ENCODE measurements around the gene PRSS12. TPM values are rescaled to one million over a fixed set of nuclear protein-coding genes. Genes with fewer than 3 reads are reported as not detected.

The PRSS12 gene
- total RNA-seq, 6 experiments from 2014 or later: 56.6 to 88.0 (median 79.9) TPM

DNA sequence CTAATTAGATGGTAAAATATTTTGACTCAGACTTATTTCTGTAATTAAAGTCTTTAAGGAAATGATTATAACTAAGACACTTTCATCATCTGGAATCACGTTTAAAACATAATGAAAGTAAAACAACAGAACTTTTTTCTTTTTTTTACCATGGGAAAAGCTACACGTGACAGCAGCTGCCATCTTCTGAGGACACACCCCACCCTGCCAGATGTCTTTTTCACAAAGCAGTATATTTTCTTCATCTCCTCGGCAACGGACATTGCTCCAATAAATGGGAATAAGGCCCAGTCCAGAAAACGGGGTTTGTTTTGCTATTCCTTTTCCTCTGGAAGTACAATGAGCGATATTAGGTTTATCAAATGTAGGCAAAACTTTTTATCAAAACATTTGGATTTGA lies 17.5 kb downstream of the PRSS12 start:
- Mint-ChIP-seq H3K4me1 (ENCODE audit: low read depth) (peaks cover 51% of the 10 kb centered on the region), H3K36me3 (ENCODE audit: low read depth) (peaks cover 45% of the 10 kb centered on the region), H3K9me3 (no peaks in the 10 kb centered on the region), H3K27ac (no peak overlapping the region), H3K4me3 (no peak overlapping the region), H3K27me3 (ENCODE audit: insufficient read depth) (no peaks in the 10 kb centered on the region)
- DNase-seq: no peak
- TF ChIP-seq, protein P1, sequence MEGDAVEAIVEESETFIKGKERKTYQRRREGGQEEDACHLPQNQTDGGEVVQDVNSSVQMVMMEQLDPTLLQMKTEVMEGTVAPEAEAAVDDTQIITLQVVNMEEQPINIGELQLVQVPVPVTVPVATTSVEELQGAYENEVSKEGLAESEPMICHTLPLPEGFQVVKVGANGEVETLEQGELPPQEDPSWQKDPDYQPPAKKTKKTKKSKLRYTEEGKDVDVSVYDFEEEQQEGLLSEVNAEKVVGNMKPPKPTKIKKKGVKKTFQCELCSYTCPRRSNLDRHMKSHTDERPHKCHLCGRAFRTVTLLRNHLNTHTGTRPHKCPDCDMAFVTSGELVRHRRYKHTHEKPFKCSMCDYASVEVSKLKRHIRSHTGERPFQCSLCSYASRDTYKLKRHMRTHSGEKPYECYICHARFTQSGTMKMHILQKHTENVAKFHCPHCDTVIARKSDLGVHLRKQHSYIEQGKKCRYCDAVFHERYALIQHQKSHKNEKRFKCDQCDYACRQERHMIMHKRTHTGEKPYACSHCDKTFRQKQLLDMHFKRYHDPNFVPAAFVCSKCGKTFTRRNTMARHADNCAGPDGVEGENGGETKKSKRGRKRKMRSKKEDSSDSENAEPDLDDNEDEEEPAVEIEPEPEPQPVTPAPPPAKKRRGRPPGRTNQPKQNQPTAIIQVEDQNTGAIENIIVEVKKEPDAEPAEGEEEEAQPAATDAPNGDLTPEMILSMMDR (IDR thresholded peaks at IDR 0.05): no peak

DNA sequence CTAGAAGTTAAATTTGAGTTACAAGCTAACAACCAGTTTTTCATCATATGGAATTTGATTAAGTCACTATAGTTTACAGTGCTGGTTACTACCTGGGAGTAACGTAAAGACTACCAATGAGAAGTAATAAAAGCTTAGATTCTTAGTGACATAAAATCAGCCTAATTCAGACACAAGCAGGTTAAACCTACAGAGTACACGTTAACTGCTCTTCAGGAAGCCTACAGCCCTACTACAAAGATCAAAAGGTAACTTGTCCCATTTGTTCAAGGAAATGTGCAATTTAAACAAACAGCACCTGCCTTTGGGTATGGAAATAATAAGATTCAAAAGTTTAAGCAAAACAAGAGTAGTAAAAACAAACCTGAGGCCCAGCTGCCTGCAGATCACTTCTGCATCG lies 21.5 kb downstream of the PRSS12 start:
- Mint-ChIP-seq H3K27me3 (ENCODE audit: insufficient read depth) (no peaks in the 10 kb centered on the region), H3K9me3 (no peaks in the 10 kb centered on the region), H3K27ac (no peak overlapping the region), H3K36me3 (ENCODE audit: low read depth) (peaks cover 51% of the 10 kb centered on the region), H3K4me3 (no peak overlapping the region), H3K4me1 (ENCODE audit: low read depth) (peaks cover 38% of the 10 kb centered on the region)
- DNase-seq: no peak
- TF ChIP-seq, protein P1 (IDR thresholded peaks at IDR 0.05): no peak

DNA sequence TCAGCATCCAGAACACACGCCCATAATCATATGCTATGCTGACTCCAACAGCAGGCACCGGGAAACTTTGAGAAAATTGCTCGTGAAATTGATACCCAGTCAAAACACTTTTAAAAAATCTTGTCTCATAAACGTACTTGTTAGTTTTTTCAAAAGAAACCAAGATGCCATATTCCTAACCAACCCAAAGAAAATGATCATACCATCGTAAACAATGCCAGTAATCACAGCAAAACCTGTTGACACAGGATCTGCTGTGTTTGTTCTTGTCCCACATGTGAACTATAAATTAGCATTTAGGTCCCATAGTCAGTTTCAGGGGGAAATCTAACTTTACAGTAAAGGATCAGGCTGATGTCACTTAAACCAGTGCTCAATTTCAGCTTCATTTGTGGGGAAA lies 23.0 kb downstream of the PRSS12 start:
- Mint-ChIP-seq H3K27me3 (ENCODE audit: insufficient read depth) (no peaks in the 10 kb centered on the region), H3K36me3 (ENCODE audit: low read depth) (peaks cover 41% of the 10 kb centered on the region), H3K27ac (no peak overlapping the region), H3K4me3 (no peak overlapping the region), H3K4me1 (ENCODE audit: low read depth) (peaks cover 39% of the 10 kb centered on the region), H3K9me3 (no peaks in the 10 kb centered on the region)
- no peak for DNase-seq
- TF ChIP-seq, protein P1 (IDR thresholded peaks at IDR 0.05): no peak

DNA sequence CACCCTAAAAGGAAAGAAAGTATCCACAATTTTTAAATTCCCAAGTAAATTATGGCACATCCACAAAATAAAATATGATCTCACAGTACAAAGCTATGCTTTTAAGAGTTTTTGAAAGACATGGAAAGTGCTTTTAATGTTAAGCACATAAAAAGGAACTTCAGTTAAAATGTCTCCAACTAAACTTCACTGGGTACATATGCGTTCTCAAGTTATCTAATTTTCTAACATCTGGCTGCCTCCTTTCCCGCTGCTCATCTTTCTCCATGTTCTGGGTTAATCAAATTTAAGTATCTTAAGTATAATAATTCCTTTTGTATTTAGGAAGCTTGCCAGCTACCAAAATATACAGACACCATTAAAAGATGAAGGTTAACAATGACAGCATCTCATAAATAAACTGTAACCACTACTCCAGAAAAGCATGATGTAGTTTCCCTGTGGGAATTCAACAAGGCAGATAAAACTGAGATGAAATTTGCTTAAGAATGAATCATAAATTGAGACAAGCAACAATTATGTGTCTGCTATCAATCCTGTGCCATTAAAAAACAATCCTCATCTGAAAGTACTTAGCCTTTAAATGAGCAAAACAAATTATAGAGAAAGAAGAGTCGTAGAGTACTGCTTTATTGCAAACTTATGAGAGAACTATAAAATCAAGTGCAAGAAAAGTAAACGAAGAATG lies 25.1 kb downstream of the PRSS12 start:
- DNase-seq: peak; percentile 42
- Mint-ChIP-seq H3K4me1 (ENCODE audit: low read depth) (peaks cover 53% of the 10 kb centered on the region), H3K27me3 (ENCODE audit: insufficient read depth) (no peaks in the 10 kb centered on the region), H3K27ac (peak overlapping the region; percentile 67), H3K4me3 (peak overlapping the region; percentile 60), H3K9me3 (no peaks in the 10 kb centered on the region), H3K36me3 (ENCODE audit: low read depth) (peaks cover 26% of the 10 kb centered on the region)
- TF ChIP-seq, protein P1 (IDR thresholded peaks at IDR 0.05): no peak

DNA sequence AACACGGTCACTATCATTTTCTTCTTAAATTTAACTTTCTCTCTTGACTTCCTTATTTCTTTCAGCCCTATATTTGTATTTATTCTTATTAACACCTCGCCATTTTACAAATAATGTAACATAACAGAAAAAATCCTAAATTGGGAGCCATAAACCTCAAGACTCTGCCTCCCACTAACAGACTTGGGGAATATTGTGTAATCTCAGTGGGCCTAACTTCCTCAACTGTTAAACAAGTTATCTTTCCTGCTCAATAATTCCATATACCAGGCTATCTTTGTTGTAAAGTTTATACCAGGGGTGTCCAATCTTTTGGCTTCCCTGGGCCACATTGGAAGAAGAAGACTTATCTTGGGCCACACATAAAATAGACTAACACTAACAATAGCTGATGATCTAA lies 26.2 kb downstream of the PRSS12 start:
- H3K27ac Mint-ChIP-seq: peak overlapping the region; percentile 14; the same call in 1 of the 2 replicates
- H3K36me3 Mint-ChIP-seq (ENCODE audit: low read depth): peaks cover 17% of the 10 kb centered on the region
- H3K9me3 Mint-ChIP-seq: no peaks in the 10 kb centered on the region
- no peak for DNase-seq
- H3K4me3 Mint-ChIP-seq: no peak overlapping the region
- TF ChIP-seq, protein P1 (IDR thresholded peaks at IDR 0.05): no peak
- H3K4me1 Mint-ChIP-seq (ENCODE audit: low read depth): peaks cover 53% of the 10 kb centered on the region
- H3K27me3 Mint-ChIP-seq (ENCODE audit: insufficient read depth): no peaks in the 10 kb centered on the region

Data from HFFc6 (cell line).